HG02610 (cell line): Measurements from ENCODE around the gene PRKG2.
"Not testable (repeated sequence)": the region's sequence is repeated elsewhere in the genome, so short reads cannot be mapped to it uniquely, and the experiment has no call there.

ENCODE experiments used
- ATAC-seq: cut with Tn5 transposase; IDR thresholded peaks from one replicate; pipeline ENCODE4 v1.9.1; 2021; ENCODE audit warnings: mild to moderate bottlenecking, moderate library complexity; ENCODE audit not compliant: unreplicated experiment

PRKG2 gene, protein sequence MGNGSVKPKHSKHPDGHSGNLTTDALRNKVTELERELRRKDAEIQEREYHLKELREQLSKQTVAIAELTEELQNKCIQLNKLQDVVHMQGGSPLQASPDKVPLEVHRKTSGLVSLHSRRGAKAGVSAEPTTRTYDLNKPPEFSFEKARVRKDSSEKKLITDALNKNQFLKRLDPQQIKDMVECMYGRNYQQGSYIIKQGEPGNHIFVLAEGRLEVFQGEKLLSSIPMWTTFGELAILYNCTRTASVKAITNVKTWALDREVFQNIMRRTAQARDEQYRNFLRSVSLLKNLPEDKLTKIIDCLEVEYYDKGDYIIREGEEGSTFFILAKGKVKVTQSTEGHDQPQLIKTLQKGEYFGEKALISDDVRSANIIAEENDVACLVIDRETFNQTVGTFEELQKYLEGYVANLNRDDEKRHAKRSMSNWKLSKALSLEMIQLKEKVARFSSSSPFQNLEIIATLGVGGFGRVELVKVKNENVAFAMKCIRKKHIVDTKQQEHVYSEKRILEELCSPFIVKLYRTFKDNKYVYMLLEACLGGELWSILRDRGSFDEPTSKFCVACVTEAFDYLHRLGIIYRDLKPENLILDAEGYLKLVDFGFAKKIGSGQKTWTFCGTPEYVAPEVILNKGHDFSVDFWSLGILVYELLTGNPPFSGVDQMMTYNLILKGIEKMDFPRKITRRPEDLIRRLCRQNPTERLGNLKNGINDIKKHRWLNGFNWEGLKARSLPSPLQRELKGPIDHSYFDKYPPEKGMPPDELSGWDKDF

DNA sequence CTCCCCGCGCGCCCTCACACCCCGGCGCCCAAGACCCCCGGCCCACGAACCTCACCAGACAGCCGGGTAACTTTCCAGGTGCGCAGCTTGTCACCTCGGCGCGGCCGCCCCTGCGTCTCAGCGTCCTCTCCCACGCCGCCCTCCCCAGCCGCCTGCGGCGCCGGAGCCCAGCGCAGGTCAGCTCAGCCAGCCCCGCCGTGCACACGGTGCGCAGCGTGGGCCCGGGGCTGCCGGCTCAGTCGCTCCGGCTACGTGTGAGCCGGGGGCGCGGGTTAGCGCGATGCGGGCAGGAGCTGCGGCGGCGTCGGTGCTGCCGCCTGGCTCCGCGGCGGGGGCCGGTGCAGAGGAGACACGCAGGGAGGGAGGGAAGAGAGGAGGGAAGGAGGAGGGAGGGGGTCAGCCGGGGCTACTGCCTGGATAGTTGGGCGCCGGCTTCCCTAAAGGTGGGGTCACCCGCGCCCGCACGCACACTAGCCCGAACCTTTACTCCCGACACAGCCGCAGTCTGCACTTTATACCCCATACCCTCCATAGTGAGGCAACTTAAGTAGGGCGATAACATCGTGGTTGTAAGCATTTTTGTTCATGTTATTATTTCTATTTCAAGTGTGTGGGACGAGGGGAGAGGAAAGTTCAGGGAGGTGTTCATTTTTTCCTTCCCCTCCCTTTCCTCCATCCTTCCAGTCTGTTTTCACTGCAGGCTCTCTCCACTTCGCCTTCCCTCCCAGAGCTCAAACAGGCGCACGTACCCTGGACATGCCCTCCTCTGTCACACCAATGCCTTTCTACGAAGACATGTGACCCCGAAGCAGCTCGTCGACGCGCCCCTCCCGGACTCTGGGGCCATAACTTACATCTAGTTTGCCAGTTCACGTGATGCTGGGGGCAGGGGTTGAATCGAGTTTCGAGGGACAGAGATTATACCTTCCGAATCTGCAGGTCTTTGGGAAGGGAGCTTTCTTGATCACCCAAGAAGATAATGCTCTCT lies at the start of gene PRKG2:
TSS of gene PRKG2 (minus strand) at position 342 of the 988 bp plus-strand sequence. CDS start 10,175 bp downstream, outside the sequence.
- ATAC-seq: no peak

DNA sequence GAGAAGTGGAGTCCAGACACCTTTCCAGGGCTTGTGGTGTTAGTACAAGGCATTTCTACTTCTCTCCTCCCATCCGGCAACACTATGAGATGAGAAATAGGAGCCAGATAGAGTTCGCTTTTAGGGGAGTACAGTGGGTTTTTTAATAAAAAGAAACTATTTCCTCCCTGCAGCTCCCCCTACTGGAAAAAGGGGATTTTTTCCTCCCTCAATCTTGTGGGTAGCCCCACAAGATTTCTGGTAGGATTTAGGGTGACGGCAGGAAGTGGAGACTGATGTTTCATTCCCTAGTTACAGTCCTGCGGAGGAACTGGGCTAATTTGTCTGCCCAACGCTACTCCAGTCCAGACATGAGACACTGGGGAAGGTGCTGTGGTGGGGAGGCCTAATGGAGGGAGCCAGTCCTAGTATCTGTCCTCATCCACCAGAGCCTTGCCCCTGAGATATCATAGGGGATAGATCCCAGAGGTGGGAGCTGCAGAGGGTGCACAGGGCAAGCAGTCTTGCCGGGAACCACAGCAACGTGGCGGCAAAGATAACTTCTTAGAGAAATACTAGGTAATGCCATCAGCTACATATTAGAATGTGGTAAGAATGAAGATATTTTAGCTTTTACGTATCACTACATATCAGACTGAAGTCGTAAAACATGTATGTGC lies 45.5 kb upstream of the PRKG2 start:
- ATAC-seq: no peak

DNA sequence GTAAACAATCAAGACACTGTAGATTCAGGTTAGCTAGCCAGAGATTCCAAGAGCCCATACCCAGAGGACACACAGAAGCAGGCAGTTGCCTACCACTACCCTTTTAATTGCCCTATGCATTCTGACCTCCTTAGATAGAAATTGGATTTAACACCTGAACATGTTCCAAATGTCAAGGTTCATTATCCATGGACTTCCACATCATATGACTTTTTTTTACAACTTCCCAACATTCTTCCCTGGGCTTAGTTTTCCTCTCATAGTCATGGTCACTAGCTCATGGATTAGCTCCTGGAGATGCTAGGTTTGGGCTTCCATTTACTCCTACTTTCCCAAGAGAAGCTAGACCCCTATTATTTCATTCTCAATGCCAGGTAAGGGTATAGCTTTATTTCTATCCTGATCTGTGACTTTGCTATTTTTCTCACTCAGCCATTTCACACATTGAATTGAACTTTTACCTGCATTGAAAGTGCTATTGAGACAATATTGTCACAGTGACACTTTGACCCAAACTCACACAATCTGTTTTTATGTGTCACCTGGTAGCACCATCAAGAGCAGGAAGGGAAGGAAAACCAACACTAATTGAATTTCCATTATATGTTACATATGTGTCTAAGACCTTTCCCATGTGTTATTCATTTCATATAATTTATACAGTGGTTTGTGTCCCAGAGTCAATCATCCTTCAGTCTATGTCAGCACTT lies 44.0 kb upstream of the PRKG2 start:
- no peak for ATAC-seq

DNA sequence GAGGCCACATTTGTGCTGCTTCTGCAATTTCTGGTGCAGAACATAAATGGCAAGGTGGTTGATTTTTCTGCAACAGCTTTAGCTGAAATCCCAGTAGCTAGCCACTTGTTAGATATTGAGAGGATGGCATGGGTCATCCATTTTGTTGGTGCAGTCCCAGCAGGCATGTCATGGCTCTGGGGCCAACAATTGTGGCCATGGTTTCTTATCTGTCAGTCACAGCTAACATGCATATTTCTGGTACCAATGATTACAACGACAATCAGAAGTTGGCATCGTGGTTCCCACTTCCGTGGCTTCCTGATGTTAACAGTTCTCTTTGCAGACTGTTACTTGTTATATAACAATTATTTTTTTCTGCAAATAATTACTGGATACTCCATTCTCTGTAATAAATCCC lies 42.8 kb upstream of the PRKG2 start:
- no peak for ATAC-seq

DNA sequence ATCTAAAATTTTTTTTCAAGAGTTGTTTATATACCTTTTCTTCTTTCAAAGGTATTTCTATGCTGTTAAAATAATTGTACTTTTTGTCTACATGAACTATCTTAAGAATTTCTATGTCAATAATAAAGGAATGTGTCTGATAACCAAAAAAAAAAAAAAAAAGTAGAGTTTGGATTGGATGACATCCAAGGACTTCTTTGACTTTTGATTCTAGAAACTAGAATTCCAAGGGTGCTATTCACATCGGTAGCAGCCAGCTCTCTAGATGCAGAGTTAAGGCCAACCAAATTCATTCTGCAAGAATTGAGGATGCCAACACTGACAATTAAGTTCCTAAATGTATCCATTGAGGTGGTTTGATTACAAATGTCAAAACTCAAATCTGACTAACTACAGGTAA lies 42.0 kb upstream of the PRKG2 start:
- no peak for ATAC-seq

DNA sequence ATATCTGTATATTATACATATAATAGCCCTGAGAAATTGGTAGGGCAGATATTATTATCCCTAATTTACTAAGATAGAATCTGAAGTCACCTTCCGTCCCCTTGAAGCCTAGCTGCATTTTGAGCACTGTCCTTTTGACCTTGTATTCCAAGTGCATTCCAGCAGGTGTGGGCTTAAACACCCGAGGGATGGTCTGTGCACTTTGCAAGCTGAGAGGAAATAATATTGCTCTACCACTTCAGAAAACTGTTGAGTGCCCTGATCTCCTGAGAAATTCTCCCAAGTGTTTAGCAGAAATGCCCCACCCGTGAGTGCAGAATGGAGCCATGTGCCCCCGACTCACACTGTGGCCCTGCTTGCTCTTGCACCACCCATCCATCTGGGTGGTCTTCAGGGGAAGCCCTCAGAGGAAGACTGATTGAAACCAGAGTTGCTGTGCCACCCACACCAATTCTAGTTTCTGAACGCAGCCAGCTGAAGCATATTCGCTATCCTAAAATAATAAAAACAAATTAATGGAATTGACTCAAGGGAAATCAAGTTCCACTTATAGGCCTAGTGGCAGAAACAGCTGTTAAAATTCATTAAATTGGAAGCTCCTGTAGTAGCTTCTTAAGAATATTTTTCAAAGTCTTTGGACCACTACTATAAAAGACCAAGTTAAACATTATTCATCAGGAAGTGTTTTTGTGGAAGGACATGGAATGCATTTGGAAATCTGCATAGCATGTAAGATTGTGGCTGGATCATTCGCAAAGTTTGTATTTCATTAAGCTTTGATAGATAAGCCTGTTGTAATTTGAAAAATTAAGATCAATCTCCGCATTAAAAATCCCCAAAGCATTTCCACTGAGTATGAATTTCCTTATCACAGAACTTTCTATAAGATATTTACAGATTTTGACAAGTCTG lies 41.3 kb upstream of the PRKG2 start:
- no peak for ATAC-seq

DNA sequence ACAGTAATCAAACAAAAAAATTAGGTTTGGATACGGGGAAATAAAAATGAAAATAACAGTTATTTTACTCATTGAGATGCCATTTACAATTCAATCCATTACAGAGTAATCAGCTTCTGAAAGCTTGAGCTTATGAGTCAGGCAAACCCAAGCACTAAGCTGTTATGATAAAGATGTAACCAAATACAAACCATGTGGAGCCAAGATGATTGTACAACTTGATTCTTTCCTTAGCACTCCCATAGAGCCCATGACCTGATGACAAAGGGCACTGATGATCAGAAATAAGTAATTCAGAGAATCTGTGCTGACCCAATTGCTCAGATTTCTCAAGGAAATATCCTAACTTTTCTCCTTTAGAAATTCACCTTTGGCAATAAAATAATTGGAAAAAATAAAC lies 40.5 kb upstream of the PRKG2 start:
- ATAC-seq: no peak

DNA sequence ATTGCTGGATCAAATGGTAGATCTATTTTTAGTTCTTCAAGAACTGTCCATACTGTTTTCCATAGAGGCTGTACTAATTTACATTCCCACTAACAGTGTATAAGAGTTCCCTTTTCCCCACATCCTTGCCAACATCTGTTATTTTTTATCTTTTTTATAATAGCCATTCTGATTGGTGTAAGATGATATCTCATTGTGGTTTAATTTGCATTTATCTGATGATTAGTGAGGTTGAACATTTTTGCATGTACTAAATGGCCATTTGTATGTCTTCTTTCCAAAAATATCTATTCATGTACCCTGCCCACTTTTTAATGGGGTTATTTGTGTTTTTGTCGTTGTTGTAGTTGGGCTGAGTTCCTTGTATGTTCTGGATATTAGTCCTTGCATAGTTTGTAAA lies 35.4 kb upstream of the PRKG2 start:
- no peak for ATAC-seq

DNA sequence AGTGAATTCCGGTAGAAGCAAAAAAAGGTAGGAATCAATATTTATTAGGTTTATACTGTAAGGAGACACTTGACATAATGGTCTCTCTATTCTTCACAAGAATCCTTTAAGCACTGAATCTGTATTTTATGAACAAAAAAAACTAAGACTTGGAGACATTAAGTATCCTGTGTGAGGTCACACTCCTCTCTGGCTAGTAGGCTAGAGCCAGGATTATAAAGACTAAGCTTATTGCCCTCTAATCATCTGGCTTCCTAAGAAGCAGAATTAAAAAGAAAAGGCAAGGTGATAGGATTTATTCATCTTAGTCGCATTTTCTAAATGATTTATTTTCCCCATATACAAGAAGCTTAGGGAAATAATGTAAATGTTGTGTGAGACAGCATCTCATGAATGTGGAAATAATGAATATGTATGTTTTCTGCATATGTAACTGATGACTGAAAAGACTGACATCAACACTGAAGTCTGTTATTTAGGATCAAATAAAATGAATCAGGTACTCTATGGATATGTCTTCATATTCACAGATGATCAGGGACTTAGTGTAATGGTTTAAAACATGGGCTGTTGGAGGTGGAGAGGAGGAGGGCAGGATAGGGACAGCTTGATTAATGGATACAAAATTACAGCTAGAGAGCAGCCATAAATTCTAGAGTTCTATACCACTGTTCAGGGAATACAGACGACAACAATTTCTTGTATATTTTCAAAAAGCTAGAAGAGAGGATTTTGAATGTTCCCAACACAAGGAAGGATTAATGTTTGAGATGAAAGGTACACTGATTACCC lies 30.4 kb upstream of the PRKG2 start:
- no peak for ATAC-seq

DNA sequence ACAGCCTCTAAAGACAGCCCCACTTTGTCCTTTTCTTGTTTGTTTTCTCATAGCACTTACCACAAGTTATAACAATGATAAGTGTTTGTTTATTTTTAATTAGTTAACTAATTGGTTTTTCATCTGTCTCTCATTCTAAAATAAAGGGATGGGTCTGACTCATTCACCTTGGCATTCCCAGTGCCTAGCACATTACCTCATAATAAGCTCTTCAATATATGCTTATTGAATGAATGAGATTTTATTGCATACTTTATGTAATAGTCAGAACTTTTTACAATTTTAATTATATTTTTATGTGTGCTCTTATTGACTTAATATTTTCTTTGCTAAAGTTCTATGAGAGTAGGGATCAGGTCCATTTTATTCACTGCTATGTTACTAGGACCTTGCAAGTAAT lies 22.8 kb upstream of the PRKG2 start:
- no peak for ATAC-seq

DNA sequence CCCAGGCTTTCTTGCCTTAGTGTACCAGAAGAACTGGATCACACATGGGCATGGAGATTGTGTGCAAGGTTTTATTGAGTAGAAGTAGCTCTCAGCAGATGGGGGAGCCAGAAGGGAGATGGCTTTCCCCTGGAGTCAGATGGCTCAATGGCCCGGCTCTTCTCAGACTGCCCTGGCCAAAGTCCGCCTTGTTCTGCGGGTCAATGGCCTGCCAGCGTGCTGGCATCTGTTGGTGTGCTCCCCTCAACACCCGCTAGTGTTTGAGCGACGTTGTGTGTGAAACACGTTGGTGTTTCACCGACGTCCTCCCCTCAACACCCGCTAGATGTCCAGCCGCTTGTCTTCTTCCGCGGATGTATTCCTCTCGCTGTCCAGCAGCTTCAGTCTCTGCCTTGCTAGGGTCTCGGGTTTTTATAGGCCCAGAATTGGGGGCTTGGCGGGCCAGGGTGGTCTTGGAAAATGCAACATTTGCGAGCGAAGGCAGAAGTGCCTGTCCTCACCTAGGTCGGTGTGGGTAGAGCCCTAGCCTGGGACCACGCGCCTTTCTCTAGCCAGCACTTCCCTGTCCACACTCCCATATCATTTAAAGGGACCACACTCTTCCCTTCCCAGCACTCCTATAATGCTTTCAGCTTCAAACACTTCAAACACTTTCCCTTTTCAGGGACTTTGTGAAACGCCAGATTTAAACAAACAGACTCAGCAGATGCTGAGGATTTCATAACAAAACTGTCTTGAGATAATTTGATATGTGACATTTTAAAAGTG lies 21.1 kb upstream of the PRKG2 start:
- ATAC-seq: no peak

DNA sequence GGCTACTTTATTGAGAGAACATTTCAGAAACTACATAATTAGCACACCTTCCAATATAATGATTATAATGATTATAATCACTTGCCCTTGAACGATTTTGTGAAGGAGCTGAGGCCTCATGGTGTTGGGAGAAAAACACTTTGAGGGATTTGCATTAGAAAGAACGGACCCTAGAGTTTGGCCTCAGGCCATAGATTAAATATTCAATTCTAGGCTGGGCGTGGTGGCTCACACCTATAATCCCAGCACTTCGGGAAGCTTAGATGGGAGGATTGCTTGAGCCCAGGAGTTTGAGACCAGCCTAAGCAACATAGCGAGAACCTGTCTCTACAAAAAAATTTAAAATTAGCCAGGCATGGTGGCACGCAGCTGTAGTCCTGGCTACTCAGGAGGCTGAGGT lies 12.9 kb upstream of the PRKG2 start:
- no peak for ATAC-seq

DNA sequence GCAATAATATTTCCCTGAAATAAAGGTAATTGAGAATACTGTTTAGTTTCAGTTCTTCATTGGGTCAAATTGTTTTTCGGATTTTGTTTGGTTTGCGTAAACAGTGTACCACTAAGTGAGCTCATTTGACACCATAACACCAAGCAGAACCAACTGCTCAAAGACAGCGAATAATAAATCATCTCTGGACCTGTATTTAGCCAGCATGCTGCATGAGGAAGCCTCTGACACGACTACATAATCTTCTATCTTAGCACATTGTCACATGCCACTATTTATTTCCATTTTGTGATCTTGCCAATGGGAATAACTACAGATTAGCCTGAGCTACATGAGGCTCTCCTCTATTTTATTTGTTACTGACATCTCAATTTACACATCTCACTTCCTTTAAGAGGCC lies 12.1 kb upstream of the PRKG2 start:
- no peak for ATAC-seq

DNA sequence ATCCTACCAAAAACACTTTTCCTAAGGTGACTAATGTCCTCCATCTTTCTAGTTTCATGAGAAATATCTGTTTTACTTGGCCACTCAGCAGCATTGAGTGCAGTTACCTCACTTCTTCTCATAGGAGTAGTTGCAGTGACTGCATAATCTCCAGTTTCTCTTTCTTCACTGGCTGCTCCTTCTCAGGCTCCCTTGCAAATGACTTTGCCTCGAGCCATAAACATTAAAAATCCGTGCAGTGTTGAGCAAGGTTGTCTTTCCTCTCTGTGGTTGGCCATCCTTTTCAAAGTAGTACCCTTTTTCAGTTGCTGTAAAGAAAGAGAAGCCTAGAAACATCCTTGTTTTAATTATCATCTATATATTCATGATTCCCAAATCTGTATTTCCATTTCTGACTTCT lies 10.2 kb upstream of the PRKG2 start:
- ATAC-seq: no peak

DNA sequence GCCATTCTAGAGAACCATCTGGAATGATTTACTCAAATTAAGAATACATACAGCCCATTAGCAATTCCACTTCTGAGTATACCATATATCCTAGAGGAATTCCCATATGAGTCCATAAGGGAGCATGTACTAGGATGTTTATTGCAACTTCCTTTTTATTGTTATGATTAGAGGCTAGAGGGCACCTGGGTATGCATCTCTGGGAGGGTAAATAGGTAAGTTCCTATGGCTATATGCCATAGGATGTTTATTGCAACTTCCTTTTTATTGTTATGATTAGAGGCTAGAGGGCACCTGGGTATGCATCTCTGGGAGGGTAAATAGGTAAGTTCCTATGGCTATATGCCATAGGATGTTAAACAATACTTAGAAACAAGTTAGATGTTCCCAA lies 7.1 kb upstream of the PRKG2 start:
- ATAC-seq: not testable (repeated sequence)

DNA sequence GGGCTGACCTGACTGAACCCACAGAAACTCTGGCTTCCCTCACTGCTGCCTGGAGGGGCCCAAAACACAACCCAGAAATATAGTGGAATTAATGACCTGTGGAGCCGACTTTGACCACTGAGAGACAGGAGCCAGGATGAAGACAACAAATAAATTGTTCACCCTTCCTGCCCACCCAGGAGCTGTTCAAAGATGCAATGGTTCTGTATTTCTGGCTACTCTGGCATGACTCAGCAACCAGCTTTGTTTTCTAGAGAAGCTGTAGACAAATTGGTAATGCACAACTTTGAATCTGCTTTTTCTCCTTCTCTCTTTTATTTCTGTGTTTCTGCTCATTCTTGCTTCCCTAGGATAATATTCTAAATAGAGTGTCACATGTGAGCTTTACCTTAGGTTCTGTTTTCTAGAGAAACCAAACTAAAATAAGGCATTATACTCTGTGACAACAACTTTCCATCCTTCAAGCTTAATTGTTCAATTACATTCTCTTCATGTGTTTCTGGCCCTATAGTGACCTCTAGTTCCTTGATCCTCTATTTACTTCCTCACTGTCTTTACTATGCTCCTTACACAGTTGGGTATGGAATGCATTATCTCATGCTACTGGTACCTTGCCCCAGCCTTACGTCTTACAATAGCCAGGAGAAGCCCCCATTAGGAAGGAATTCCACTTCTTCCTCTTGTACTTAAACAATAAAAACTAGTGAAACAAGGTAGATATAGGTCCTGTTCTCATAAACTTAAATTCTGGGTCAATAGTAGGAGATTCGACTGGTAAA lies 6.5 kb upstream of the PRKG2 start:
- ATAC-seq: no peak

DNA sequence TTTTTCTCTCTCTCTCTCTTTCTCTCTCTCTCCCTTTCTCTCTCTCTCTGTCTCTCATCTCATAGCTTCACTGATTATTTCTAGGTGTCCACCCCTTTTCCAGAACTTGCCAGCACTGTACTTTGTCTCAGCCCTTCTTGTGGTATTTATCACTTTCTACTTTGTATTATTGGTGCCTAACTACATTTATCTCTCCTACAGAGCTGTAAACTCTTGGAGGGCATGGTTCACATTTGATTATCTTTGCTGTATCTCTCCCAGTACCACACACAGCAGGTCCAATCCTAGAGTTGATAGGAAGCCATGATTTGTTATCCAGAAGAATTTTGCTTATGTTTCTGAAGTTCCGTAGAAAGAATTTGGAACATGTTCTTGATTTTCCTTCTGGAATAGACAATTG lies 5.2 kb upstream of the PRKG2 start:
- ATAC-seq: no peak
